ENCODE measurements around the gene KANK2.
"Not testable (repeated sequence)": the region's sequence is repeated elsewhere in the genome, so short reads cannot be mapped to it uniquely, and the experiment has no call there.

Gene KANK2

GRCh38 chr19:11140023-11140538, 57.3 kb downstream of the KANK2 start:
- DNase-seq (ENCODE audit: low spot score) = not testable (repeated sequence)

DNA sequence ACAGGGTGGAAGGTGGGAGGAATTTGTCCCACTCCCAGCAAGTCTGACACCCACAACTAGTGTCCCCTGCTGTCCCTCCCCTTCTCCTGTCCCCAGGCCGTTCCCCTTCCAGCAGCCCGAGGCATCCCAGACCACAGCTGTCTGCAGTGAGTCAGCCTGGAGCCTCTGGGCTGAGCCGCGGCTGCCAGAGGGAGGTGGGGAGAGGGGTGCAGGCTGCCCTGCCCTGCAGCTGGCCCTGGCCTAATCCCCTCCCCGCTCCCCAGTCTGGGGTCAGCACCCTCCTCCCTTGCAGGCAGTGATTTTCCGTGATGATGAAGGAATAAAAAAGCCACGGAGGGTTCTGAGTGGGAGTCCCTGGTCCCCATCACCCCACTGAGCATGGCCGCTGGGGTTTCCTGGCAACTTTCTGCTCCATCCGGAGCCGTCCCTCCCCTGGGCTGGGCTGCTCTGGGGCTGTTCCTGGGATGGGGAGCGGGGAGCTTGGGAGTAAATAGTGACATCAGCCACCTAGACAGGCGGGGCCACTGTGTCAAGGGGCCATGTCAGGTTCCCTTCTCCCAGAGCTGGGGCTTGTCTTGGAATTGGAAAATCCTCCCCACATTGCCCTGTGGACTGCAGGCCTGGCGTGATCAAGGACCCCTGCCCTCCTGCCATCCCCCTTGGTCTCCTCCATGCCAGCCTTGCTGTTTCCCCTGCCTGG, 58.6 kb downstream of the KANK2 start:
- DNase-seq (ENCODE audit: low spot score) = peak; percentile 69

DNA sequence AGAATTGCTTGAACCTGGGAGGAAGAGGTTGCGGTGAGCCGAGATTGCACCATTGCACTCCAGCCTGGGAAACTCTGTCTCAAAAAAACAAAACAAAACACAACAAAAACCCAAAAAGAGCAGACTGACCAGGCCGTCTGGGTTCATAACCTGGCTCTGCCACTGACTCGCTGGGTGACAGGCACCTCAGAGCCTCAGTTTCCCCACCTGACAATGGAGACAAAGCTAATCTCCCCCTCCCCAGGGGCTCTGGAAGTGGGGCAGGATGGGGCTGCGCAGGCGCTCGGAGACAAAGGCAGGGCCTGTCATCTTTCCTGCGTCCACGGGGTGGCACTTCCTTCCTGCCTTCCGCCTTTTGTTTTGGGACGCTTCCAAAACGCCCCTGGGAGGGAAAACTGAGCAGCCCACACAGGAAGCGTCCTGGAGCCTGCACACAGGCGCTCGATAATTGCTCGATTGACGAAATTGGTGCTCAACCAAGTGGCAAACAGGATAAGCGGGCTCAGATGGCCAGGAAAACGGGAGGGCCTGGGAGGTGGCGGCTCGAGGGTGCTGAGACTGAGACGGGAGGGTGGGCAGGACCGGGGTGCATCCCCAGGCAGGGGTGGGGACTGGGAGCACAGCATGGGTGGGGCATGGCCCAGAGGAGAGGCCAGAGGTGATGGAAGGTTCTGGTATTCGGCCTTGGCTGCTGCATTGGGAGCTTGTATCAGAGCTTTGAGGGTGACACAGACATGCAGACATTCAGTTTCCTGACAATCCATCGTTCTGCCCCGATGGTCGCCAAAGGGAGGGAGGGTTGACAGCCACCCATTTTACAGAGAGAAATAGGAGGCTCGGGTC, 59.6 kb downstream of the KANK2 start:
- DNase-seq (ENCODE audit: low spot score) = peak; percentile 90

- DNase-seq (ENCODE audit: low spot score) = no peak
Measured at GRCh38 chr19:11136400-11137101, 60.8 kb downstream of the KANK2 start.

- no peak for DNase-seq (ENCODE audit: low spot score)
Measured at GRCh38 chr19:11131471-11131870, 65.9 kb downstream of the KANK2 start.

GRCh38 chr19:11130824-11131455, 66.4 kb downstream of the KANK2 start:
- peak; percentile 88 for DNase-seq (ENCODE audit: low spot score)

DNA sequence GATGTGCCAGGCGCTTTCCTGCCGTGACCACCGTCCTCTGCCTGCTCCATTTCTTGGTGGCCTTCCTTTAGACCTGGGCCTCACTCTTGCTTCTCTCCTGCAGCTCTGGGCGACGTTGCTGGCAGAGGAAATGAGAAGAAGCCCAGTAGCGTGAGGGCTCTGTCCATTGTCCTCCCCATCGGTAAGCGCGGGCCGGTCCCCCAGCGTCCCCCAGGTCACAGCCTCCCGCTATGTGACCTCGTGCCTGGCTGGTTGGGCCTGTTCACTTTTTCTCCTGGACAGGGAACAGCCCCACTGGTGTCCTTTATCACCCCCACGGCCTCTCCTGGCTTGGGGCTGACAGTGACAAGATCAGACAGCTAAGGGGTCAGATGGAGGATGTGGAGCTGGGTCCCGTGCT, 69.4 kb downstream of the KANK2 start:
- no peak for DNase-seq (ENCODE audit: low spot score)

DNA sequence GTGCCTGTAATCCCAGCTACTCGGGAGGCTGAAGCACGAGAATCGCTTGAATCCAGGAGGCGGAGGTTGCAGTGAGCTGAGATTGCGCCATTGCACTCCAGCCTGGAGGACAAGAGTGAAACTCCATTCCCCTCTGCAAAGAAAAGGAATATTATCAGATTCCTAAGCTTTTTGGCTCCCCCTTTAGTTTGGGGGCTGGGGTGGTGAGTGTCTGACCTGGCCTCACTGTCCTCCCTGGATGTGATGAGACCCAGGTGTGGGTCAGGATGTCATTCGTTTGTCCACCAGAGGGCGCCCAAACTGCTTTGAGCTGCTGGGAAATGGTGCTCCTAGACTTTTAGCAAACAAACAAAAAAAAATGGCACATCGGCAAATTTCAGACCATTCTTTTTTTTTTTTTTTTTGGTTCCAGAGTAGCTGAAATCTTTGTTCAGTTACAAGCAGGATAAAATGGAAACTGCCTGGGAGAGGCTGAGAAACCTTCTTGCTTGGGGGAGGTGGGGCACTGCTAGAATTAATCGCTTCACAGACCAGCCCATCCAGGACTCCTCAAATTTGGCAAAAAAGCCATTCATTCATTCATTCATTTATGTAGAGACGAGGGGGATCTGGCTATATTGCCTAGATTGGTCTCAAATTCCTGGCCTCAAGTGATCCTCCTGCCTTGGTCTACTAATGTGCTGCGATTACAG, 71.2 kb downstream of the KANK2 start:
- peak; percentile 79 for DNase-seq (ENCODE audit: low spot score)

GRCh38 chr19:11124157-11124556, 73.2 kb downstream of the KANK2 start:
- DNase-seq (ENCODE audit: low spot score) = not testable (repeated sequence)

GRCh38 chr19:11123114-11123513, 74.2 kb downstream of the KANK2 start:
- DNase-seq (ENCODE audit: low spot score) = no peak

- not testable (repeated sequence) for DNase-seq (ENCODE audit: low spot score)
Measured at GRCh38 chr19:11121963-11122362, 75.4 kb downstream of the KANK2 start.

- DNase-seq (ENCODE audit: low spot score) = no peak
Measured at GRCh38 chr19:11116507-11116906, 80.8 kb downstream of the KANK2 start.

DNA sequence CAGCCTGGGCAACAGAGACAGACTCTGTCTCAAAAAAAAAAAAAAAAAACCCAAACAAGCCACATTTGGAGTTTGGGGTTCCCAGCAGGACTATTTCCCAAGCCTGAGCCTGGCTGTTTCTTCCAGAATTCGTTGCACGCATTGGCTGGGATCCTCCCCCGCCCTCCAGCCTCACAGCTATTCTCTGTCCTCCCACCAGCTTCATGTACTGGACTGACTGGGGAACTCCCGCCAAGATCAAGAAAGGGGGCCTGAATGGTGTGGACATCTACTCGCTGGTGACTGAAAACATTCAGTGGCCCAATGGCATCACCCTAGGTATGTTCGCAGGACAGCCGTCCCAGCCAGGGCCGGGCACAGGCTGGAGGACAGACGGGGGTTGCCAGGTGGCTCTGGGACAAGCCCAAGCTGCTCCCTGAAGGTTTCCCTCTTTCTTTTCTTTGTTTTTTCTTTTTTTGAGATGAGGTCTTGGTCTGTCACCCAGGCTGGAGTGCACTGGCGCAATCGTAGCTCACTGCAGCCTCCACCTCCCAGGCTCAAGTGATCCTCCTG, 81.4 kb downstream of the KANK2 start:
- no peak for DNase-seq (ENCODE audit: low spot score)

- no peak for DNase-seq (ENCODE audit: low spot score)
Measured at GRCh38 chr19:11115042-11115441, 82.3 kb downstream of the KANK2 start.
